ENCODE data around the gene SMIM17. TPM values are rescaled to one million over a fixed set of nuclear protein-coding genes. Genes with fewer than 3 reads are reported as not detected.

The SMIM17 gene
- polyA plus RNA-seq (ENCODE audit: insufficient read length in 12 of 12) = 1 to 10 TPM in 10 of 12 donors, not detected in 2; 1.2 to 2.6 (median 1.7) TPM
- long read RNA-seq, donor 1 = 0 reads
- long read RNA-seq, donor 2 = 0 reads
- long read RNA-seq, donor 3 = 0 reads
- long read RNA-seq, donor 4 = 0 reads
- long read RNA-seq, donor 5 = 0 reads
- long read RNA-seq, donor 6 = 0 reads
- long read RNA-seq, donor 7 = 0 reads
- long read RNA-seq, donor 8 = 0 reads
- long read RNA-seq, donor 9 = 0 reads
- long read RNA-seq, donor 10 = 0 reads
- long read RNA-seq, donor 11 = 0 reads

DNA sequence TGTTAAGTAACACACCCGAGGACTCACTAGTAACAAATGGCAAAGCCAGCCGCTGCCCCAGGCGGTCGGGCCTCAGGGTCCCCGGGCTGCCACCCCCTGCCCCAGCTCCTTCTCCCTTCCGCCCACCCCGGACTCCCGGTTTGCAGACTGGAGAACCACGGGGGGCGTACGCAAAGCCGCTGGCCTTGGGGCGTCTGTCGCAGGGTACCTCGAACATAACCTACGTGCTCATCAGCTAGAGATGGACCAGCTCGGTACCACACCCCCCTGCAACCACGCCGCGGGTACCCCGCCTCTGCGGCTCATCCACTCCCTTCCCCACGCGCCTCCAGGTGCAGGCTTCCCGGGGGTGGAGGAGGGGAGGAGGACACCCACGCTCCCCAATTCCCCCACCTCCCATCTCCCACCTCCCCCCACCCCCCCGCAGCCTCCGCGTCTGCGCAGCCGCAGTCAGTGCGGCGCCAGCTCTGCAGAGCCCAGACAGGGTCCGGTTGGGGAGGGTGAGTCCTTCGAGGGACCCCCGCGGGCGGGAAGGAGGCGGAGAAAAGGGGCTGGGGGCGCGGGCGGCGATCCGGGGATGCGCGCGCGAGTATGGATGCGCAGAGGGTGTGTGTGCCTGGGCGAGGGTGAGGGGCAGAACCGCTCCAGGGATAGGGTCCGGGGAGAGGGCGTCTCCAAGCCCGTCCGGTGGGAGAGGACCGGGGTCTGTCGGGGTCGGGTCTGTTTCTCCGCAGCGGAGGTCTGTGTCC, at the start of gene SMIM17:
Gene SMIM17, plus strand, starts transcription at position 449 of the 749 bp plus-strand sequence. CDS start 2,509 bp downstream, outside the sequence.
- DNase-seq = no peak

DNA sequence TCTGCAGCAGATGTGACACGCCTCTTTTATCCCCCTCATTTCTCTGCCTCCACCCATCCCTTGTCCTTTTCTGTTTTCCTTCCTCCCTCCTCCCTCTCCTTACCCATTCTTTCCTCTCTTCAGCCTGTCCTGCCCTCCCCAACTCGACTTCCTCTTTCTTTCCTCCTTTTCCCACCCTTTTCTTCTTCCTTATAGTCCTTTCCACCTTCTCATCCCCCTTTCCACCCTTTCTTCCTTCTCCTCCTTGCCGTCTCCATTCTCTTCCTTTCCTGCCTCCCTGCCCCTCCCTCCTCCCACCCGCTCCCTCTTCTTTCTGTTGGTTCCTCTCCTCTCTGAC, 48.5 kb upstream of the SMIM17 start:
- DNase-seq = no peak

DNA sequence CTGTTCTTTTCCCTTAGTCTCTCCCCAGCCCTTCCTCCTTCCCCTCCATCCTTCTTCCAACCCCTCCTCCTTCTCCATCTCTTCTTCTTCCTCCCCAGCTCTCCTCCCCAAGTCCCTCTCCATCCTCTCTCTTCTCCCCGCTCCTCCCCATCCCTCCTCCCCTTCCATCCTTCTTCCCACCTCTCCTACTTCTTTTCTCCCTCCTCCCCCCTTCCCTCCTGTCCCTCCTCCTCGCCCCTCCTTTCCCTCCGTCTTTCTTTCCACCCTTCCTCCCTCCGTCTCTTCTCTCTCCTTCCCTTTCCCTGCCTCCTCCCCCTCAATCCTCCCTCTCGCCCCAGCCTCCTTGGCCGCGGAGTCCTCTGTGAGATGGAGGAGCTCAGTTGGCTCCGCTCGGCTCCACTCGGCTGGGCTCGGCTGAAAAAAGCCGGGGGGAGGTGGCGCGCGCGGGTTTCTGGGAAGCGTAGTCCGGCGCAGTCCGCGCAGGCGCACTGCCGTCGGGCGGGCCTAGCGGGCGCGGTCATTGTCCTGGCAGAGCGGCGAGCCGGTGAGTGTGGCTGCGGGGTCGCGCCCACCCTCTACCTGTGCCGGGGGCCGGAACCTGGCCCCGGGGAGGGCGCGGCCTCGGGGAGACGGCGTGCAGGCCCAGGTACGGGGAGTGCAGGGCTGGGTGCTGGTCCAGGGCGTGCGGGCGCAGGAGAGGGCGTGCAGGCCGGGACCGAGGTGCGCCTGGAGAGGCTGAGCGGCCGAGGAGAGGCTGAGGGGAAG, 48.0 kb upstream of the SMIM17 start, which contains the start of gene ZNF71:
Gene ZNF71, plus strand, starts transcription at position 520 of the 765 bp plus-strand sequence. CDS start 6,257 bp downstream, outside the sequence.
- DNase-seq = peak; percentile 89

DNA sequence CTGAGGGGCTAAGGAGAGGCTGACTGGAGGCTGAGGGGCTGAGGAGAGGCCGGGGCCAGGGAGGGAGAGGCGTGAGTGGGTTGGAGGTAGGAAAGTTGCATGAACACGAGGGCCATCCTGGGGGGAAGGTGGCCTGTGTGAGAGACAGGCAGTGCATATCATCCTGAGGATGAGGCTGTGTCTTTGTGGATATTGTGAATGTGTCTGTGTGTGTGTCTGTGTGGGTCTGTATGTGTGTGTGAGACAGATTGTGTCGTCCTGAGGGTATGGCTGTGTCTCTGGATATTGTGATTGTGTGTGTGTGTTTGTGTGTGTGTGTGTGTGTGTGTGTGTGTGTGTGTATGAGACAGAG, 47.4 kb upstream of the SMIM17 start:
- no peak for DNase-seq

DNA sequence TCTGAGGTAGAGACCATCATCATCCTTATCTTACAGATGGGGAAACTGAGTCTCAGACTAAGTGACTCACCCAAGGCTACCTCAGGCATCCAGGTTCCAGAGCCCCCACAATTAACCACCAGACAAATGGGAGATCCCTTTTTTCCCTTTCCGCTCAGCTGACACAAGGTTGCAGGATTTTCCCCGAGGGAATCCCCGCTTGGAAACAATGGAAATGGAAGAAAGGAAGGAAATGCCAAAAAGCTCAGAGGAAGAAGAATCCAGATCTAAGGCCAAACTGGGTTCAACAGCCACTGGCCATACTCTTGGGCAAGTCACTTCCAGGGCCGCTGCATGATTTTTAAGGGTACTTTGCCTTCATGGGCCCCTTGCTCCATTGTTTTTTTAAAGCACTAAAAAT, 46.3 kb upstream of the SMIM17 start:
- no peak for DNase-seq

DNA sequence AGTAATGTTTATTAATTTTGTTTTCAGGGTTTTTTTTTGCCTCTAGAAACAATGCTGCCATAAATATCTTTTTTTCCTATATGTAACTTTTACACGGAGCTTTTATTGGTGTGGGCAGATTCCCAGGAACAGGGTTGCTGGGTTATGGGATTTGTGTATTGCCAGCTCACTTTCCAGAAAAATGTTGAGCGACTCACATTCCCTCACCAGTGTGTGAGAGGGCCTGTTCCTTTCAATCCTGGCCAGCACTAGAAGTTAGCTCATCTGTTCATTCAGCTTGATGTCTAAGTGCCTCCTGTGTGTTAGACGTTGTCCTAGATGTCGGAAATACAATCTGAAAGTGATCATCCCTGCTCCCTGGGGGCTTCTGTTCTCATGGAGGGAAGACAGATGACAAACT, 45.3 kb upstream of the SMIM17 start:
- no peak for DNase-seq

DNA sequence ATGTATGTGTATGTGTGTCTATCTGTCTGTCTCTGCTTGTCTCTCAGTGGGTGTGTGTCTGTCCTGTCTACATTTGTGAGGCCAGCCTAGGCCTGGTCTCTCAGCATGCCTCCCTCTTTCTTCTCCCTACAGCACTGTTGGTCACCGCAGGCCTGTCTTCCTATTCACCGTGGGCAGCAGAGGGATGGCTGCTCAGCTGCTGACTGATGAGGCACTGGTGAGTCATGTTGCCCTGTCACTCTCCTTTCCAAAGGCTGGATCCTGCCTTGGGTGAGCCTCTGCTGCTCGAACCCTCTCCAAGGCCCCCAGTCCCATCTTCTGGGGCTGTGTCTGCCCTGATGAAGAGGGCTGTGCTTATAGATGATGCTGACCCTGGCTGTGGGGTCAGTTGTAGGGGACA, 41.6 kb upstream of the SMIM17 start:
- no peak for DNase-seq

DNA sequence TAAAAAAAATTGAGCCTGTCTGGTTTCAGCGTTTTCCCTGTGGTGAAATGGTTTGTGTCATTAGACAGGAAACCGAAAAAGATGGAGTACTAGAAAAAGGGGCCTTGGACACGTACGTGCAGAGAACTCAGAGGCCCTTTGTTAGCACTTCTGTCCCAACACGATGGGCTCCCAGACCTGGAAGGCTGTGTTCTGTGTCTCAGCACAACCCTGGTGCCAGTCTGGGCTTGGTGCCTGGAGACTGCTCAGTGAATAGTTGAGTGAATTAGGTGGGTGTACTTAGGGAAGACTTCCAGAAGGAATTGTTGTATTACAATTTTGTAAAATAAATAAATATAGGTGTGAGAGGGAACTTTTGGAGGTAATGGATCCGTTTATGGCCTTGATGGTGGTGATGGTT, 39.1 kb upstream of the SMIM17 start:
- no peak for DNase-seq

DNA sequence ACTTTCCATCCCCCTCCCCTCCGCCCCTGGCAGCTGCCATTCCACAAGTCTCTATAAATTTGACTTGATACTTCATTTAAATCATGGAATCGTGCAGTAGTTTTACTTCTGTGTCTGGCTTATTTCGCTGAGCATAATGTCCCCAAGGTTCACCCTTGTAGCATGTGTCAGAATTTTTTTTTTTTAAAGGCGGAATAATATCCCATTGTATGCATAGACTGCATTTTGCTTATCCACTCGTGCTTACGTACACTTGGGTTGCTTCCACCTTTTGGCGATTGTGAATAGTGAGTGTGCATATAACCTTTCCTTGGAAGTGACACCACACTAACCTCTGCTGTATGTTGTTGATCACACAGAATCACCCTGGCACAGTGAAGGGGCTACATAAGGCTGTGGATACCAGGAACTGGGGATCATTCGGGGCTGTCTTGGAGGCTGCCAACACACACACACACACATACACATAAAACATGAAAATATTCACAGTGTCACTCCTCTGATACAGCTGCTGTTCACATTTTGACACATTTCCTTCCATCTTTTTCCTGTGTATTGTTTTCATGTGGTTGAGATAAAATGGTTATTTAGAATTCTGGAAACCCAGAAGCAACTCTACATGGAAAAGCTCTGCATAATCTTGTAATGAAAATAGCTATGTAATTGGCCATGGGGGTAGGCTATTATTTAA, 34.5 kb upstream of the SMIM17 start:
- DNase-seq = no peak

DNA sequence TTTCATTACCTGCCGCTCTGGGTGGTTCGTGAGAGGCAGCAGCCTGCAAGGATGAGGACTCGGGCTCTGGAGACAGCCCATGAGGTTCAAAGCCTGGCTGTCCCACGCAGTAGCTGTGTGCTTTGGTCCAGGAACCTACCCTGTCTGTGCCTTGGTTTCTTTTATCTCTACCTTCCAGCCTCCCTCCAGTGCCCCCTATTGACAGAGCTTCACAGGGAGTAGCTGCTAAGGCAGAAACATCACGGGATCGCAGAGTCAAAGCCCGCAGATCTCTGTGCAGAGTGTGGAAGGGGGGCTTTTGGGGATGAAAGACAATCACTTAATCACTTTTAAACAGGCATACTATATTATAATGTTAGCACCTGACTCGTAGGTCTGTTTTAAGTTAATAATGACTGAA, 31.7 kb upstream of the SMIM17 start:
- DNase-seq = no peak

DNA sequence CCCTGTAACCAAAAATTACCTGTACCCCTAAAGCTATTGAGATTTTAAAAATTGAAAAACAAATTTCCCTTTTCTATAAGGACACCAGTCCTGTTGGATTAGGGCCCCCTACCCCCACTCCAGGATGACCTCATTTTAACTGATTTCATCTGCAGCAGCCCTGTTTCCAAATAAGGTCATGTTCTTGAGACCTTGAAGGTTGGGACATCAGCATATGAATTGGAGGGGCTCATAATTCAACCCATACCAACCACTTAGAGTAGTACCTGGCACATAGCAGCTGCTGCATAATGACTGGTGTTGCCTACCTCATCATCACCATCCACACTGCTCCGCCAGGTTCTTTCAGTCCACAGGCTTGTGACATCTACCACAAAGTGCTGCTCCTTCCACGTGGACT, 30.2 kb upstream of the SMIM17 start:
- DNase-seq = no peak

DNA sequence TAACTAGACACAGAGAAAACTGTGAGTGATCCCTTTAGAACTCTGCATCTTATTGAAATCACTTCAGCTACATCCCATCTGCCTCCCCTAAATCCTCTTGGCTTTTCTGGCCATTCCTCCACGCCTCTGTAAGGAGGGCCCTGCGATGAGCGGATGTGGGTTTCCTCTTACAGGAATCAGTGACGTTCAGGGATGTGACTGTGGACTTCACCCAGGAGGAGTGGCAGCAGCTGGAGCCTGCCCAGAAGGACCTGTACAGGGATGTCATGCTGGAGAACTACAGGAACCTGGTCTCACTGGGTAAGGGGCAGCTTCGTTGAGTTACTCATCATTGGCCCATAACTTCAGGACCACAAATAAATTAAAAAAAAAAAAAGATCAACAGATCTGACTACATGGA, 29.3 kb upstream of the SMIM17 start:
- no peak for DNase-seq

DNA sequence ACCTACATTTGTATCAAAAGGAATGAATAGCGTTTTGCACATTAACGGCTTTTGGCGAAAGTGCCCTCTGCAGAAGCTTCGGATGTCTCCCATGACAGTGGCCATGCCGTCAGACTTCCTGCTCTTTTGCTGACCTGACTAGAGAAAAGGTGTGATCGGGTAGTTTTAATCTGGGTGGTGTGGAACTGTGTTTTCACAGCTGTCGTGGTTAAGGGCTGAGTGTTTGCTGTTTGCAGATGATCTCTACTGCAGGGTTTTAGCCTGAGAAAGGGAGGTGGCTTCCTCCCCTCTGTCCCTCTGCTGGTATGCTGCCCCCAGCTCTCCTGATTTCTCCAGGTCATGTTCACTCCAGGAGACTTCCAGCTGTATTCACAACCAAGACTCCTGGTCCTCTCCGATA, 25.4 kb upstream of the SMIM17 start:
- no peak for DNase-seq

DNA sequence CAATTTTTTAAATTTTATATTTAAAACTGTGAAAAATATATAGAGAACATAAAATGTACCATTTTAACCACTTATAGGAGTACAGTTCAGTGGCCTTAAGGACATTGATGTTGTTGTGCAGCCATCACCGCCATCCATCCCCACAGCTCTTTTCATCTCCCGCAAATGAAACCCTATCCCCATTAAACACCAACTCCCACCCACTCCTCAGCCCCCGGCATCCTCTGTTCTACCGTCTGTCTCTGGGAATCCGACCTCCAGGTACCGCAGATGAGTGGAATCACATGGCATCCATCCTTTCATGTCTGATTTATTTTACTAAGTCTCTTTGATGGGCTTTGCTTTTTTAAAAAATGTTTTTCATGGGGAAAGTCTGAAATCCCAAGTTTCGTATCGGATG, 23.8 kb upstream of the SMIM17 start:
- no peak for DNase-seq

DNA sequence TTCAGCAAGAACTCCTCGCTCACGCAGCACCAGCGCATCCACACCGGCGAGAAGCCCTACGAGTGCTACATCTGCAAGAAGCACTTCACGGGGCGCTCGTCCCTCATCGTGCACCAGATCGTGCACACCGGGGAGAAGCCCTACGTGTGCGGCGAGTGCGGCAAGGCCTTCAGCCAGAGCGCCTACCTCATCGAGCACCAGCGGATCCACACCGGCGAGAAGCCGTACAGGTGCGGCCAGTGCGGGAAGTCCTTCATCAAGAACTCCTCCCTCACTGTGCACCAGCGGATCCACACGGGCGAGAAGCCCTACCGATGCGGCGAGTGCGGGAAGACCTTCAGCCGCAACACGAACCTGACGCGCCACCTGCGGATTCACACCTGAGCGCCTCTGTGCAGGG, 20.6 kb upstream of the SMIM17 start:
- no peak for DNase-seq

DNA sequence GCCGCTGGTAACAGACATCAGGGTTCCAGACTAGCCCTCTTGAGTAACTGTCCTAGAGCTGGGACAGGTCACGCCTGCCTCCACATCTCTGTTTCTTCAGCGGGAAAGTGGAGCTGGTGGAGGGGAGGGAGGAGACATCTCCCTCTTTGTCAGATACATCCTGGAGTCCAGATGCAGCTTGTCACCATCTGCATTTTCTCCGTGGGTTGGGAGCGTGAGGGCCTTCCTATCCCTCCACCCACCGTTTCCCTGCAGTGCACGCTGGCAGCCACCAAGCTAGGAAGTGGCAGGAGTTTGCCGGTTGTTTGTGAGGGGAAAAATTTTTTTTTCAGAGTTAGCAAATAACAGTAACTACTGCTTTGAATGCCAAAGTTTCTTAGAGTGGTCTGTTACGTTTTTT, 20.0 kb upstream of the SMIM17 start:
- DNase-seq = no peak

DNA sequence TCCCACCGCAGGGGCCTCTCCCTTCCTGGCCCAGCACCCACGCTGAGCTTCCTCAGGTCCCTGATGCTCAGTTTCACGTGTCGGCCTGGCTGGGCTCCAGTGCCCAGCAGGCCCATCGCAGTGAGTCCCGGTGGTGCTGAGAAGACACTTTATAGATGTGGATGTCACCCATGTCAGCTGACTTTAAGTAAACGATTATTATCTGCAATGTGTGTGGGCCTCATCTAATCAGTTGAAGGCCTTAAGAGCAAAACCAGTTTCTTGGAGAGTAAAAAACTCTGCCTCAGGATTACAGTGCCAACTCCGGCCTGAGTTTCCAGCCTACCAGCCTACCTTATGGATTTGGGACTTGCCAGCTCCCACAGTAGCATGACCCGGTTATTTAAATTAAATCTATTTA, 17.3 kb upstream of the SMIM17 start:
- no peak for DNase-seq

DNA sequence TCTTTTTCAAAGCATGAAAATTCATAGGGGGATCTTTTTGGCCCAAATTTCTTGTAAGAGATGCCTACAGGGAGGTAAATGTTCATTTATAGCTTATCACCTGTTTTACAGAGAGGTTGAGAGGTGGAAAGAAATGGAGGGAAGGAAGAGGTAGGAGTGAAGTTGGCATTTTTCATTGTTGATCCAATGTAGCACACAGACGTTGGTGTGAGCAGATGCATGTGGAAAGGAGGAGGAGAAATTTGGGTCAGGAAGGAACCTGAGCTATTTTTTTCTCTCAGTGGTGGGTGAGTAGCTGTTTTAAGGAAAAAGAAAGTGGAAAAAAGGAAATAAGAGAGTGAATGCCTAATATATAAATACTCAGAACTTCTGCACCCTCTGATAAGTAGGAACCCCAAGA, 9.9 kb upstream of the SMIM17 start:
- no peak for DNase-seq

DNA sequence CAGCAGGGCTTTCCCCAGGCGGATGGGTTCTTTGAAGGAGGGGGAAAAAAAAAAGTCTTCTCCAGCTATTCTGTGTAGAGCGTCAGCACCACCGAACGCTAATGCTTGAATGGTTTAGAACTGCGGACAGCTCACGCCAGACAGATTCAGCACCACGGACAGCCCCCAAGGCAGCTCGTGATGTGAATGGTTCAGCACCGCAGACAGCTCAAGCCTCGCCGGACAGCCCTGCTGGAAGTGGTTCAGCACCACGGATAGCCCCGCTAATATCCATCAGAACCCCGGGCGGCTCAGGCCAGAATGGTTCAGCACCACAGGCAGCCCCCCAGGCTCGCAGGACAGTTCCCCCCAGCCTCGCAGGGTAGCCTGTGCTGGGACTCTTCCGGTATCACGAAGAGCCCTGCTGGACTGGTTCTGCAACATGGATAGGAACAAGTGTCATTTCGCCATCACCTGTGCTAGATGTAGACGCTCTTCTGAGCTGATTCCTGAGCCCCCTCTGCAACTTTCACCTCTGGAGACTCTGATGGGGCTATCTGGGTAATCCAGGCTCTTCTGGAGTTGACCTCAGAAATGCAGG, 4.9 kb upstream of the SMIM17 start:
- peak; percentile 84 for DNase-seq

DNA sequence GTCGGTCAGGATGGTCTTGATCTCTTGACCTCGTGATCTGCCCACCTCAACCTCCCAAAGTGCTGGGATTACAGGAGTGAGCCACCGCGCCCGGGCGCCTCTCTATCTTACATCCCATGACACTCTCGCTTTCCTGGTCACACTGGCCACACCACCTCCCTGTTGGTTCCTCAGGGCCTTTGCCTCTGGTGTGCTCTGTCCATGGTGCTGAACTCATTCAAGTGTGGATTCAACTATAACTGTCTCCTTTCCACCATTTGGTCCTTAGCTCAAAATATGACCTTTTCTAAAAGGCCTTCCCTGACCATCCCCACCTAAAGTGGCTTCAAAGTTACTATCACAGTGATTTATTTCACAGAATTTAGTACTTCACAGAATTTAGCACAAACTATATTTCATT, 3.7 kb upstream of the SMIM17 start:
- peak; percentile 9 for DNase-seq

DNA sequence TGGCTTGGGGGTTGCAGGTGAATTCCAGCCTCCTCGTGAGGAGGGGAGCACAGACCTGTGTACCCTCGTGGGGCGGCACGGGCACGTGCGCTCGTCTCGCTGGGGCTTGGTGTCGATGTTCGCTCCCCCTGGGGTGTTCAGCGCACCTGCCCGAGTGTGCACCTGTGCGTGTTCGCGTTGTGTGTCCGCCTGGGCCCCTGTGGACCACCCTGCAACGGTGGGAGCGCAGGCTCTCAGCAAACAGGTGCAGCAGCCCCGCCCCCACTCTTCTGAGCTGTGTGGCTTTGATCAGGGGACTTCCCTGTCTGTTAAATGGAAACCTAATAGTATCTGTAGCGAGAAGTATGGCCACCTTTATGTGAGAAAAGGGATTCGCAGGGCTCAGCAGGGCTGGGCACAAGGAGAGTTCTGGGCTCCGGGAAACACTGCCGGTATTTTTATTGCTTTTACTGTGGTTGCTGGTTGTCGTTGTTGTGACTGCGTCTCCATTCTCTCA, 549 bp downstream of the SMIM17 start:
- no peak for DNase-seq

DNA sequence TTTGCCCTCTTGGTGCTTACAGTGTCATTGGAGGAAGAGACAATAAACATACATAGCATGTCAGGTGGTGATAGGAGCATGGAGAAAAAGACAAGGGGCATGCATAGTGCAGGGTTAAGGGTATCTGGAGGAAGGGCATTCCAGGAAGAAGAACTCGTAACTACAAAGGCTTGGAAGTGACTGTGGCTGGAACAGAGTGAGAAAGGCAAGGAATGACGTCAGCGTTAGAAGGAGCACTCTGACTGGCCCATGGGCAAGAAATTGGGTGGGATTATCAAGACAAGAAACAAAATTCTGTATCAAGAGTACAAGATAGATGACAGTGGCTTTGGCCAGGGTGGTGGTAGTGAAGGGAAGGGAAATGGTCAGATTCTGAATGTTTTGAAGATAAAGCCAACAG, 11.2 kb downstream of the SMIM17 start:
- DNase-seq = no peak
